ENCODE results near the gene ADAM17.

GRCh38 chr2:9538000-9538507 is 17.6 kb downstream of the ADAM17 start:
- TF ChIP-seq, protein P1, sequence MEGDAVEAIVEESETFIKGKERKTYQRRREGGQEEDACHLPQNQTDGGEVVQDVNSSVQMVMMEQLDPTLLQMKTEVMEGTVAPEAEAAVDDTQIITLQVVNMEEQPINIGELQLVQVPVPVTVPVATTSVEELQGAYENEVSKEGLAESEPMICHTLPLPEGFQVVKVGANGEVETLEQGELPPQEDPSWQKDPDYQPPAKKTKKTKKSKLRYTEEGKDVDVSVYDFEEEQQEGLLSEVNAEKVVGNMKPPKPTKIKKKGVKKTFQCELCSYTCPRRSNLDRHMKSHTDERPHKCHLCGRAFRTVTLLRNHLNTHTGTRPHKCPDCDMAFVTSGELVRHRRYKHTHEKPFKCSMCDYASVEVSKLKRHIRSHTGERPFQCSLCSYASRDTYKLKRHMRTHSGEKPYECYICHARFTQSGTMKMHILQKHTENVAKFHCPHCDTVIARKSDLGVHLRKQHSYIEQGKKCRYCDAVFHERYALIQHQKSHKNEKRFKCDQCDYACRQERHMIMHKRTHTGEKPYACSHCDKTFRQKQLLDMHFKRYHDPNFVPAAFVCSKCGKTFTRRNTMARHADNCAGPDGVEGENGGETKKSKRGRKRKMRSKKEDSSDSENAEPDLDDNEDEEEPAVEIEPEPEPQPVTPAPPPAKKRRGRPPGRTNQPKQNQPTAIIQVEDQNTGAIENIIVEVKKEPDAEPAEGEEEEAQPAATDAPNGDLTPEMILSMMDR (conservative IDR thresholded peaks at IDR 0.05; ENCODE audit: low read length), result no peak
- no peak for TF ChIP-seq EZH2phosphoT487 (IDR thresholded peaks at IDR 0.05; ENCODE audit: borderline replicate concordance, low read depth, low read length)

Data from OCI-LY7 (cell line).